Renal pelvis (tissue), 4 donors: ENCODE data around the gene RNF34. TPM values are rescaled to one million over a fixed set of nuclear protein-coding genes. Genes with fewer than 3 reads are reported as not detected.

Experiments used
- DNase-seq: peaks from one replicate; pipeline ENCODE4 v3.0.0-alpha.2; 2013
- polyA plus RNA-seq, 3 donors: library from polyadenylated mRNA; unstranded; fragments of 120-200 nt; gene quantifications; one replicate each; pipeline ENCODE4 v1.2.1, GENCODE V29; 2013; ENCODE audit not compliant: insufficient read length in 3 of 3

The RNF34 gene
- polyA plus RNA-seq, 3 donors = 43.2 to 48.8 (median 45.0) TPM

GRCh38 chr12:121461048-121461447 lies 61.1 kb downstream of the RNF34 start:
- no peak for DNase-seq

DNA sequence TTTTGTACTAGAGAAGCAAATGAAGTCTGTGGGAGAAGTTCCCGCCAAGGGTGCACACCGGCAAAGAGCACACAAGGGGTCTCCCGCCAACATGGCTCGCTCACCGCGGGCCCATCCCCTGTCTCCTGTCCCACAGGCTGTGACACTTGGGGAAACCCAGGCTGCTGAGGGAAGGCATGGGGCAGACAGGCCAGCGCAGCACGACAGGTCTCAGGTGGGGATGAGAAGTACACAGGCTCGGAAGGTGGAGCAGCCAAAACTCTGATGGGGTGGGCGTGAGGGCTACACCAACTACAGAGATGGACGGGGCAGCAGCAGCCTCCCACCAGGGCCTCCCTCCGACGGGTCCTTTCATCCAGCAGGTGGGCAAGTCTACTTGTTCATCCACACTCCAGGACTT lies 64.4 kb downstream of the RNF34 start:
- DNase-seq = no peak

GRCh38 chr12:121465921-121466793 lies 66.2 kb downstream of the RNF34 start:
- no peak for DNase-seq

- DNase-seq = peak; percentile 92
Measured at GRCh38 chr12:121466794-121467637, 67.1 kb downstream of the RNF34 start.

DNA sequence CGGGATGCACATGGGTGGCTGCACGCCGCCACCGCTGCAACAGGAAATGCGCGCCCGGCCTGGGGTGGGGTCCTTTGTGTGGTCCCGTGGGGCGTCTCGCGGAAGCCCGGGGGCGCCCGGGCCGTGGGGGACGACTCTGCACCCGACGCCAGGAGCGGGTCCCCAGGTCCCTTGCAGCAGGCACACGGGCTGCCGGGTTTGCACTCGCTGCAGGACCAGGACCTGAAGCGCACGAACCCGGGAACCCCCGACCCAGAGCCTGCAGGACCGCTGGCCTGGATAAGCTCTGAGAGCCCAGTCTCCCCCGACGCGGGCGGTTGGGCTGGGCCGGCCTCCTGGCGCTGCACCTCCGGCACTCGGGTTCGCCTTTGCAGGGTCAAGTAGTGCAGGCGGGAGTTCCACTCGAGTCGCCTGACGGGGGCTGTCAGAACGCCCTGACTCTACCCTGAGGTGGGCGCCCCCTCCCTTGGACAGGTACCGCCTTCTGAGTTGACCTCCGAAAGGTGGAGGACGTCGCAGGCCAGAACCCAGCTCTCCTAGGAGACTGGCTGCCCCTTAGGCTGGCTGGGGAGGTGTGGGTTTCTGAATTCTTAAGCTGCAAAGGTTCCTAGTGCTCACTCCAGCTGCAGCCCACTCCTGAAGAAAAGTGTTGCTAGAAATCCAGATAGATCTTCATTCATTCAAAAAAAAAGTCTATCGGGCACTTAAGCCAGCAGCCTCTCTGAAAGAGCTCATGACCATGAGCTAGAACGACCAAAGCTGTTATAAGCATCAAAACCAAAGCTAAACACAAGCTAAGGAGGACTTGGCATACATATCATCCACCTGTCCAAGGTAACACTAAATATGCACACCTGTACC lies 68.0 kb downstream of the RNF34 start:
- no peak for DNase-seq

DNA sequence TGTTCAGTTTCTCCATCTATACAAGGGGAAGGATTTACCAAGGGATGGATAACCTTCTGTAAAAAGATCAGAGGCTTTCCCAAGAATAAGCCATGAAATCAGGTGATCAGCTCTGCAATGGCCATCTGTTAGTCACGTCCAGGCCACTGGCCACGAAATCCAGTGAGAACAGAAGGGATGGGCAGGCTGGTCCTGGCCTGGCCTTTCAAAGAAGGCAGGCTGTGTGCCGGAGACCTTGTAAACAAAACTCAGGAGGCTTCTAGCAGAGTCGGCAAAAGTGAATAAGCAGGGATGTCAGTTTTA lies 68.5 kb downstream of the RNF34 start:
- no peak for DNase-seq

DNA sequence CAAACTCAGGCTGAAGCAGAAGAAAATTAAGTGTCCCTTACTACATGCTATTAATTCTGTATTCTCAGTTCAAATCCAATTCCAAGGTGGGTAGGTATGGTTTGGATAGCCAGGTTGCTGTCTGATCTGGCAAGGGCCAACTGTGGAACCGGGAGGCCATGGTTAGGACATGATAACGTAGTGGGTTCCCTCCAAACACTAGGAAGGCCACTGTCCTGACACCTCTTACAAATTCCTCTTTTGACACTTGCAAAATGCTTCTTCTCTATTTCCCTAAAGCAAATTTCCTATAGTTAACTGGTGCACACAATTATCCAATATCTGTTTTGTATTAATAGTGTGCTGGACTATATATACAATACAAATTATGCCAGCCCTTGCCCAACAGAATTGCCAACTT lies 70.8 kb downstream of the RNF34 start:
- no peak for DNase-seq

DNA sequence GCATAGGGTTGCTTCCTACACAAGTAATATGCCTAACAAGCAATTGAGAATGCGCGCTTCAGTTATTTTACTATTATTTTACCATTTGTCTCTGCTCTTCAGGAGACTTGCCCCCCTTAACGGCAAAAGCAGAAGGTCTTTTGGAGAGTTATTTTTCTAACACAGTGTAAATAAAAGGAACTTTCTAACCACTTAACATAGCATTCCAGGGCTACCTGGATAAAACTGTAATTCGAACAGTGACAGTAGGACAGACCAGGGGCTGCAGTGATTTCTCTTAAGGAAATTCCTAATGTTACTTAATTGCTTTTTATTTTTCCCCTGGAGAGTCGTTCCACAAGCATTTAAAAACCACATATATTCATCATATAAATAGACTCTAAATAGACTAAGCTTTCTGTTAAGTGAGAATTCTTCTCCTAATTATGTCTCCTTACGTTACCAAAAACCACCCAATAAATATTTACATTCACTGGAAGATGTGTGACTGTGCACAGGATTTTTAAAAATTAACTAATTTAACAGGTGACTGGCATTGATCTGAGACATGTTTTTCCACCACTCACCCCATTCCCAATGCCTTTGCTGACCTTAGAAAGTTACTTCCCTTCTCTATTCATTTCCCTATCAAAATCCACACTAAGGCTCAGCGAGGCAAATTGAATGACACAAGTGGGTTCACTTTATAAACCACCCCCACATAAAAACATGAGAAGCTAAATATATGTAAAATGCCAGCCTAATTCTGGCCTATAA lies 72.4 kb downstream of the RNF34 start:
- DNase-seq = no peak

Other genes with a start within 250 kb of the RNF34 start
- 10 to 100 TPM; 33.6 to 39.6 (median 33.8) TPM for gene P2RX4, start 190.0 kb upstream of the RNF34 start, polyA plus RNA-seq
- gene CAMKK2, start 103.4 kb upstream of the RNF34 start, polyA plus RNA-seq = 10 to 100 TPM; 36.3 to 41.1 (median 37.2) TPM
- gene ANAPC5, start 47.7 kb upstream of the RNF34 start, polyA plus RNA-seq = 100 to 1,000 TPM; 130 to 200 (median 171) TPM
- 10 to 100 TPM; 77.4 to 80.0 (median 79.4) TPM for gene KDM2B, start 180.9 kb downstream of the RNF34 start, polyA plus RNA-seq
- gene ORAI1, start 226.4 kb downstream of the RNF34 start, polyA plus RNA-seq = 10 to 100 TPM; 13.7 to 17.2 (median 15.9) TPM